Omental fat pad (tissue), 4 donors: ENCODE data around the gene TRIM50. TPM values are rescaled to one million over a fixed set of nuclear protein-coding genes. Genes with fewer than 3 reads are reported as not detected.
"Not testable (repeated sequence)": the region's sequence is repeated elsewhere in the genome, so short reads cannot be mapped to it uniquely, and the experiment has no call there.

Experiments
- ATAC-seq: fragments of 150-250 bp; one replicate; pipeline ENCODE4 v1.9.1; 2016; ENCODE audit warnings: mild to moderate bottlenecking, moderate library complexity; ENCODE audit not compliant: low FRiP score
- DNase-seq: peaks from one replicate; pipeline ENCODE4 v3.0.0-alpha.2; 2019; ENCODE audit warnings: low spot score
- total RNA-seq, 4 donors: library from RNA; depleted of rRNA; stranded (reverse); fragments of >200 nt; gene quantifications; one replicate each; pipeline ENCODE4 v1.1.0, GENCODE V29; 2016
- TF ChIP-seq, protein P1 (sequence below), 3 donors: fragments of 450-650 bp; IDR thresholded peaks; one replicate each; pipeline ENCODE4 v1.5.1; 2016 to 2017; ENCODE audit warnings: antibody characterized with exemption in 3 of 3, mild to moderate bottlenecking in 3 of 3, moderate library complexity in 2 of 3

TRIM50 gene
- total RNA-seq, 4 donors from 2014 or later = 0.28 to 0.47 TPM; not detected in 2

DNA sequence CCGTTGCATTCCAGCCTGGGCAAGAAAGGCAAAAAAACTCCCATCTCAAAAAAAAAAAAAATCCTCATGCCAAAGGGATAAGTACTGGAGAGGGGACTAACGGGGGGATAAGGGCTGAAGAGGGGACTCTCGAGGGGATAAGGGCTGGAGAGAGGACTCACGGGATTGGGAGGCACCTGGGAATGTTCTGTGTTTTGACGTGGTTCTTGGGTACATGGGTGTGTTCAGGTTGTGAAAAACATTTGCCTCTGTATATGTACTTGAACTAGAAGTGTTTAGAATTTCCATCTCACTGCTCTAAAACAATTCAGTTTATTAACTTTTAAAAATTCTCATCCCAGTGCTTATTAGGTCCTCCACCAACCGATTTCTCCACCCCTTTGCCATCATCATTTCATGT lies 4.6 kb upstream of the TRIM50 start:
- TF ChIP-seq, protein P1, sequence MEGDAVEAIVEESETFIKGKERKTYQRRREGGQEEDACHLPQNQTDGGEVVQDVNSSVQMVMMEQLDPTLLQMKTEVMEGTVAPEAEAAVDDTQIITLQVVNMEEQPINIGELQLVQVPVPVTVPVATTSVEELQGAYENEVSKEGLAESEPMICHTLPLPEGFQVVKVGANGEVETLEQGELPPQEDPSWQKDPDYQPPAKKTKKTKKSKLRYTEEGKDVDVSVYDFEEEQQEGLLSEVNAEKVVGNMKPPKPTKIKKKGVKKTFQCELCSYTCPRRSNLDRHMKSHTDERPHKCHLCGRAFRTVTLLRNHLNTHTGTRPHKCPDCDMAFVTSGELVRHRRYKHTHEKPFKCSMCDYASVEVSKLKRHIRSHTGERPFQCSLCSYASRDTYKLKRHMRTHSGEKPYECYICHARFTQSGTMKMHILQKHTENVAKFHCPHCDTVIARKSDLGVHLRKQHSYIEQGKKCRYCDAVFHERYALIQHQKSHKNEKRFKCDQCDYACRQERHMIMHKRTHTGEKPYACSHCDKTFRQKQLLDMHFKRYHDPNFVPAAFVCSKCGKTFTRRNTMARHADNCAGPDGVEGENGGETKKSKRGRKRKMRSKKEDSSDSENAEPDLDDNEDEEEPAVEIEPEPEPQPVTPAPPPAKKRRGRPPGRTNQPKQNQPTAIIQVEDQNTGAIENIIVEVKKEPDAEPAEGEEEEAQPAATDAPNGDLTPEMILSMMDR (IDR thresholded peaks at IDR 0.05) = no peak
- DNase-seq = no peak
- no peak for ATAC-seq

DNA sequence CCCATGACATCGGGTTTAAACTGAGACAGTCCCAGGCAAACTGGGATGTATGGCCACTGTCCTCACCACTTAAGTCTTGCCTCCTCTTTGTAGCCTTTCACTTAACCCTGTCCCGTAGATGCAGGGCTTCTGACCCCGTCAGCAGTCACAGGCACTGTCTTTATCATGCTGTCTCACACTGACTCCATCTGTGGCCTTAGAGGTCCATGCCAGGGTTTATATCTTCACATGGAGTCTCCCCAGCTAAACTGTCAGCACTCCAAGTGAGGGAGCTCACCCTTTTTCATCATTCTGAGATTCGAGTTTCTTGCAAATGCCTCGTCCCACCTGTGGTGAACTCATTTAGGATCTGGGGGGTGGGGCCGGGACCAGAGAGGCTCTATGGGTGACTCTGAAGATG lies 2.9 kb upstream of the TRIM50 start:
- TF ChIP-seq, protein P1 (IDR thresholded peaks at IDR 0.05) = no peak
- ATAC-seq (no peak), DNase-seq (no peak)

DNA sequence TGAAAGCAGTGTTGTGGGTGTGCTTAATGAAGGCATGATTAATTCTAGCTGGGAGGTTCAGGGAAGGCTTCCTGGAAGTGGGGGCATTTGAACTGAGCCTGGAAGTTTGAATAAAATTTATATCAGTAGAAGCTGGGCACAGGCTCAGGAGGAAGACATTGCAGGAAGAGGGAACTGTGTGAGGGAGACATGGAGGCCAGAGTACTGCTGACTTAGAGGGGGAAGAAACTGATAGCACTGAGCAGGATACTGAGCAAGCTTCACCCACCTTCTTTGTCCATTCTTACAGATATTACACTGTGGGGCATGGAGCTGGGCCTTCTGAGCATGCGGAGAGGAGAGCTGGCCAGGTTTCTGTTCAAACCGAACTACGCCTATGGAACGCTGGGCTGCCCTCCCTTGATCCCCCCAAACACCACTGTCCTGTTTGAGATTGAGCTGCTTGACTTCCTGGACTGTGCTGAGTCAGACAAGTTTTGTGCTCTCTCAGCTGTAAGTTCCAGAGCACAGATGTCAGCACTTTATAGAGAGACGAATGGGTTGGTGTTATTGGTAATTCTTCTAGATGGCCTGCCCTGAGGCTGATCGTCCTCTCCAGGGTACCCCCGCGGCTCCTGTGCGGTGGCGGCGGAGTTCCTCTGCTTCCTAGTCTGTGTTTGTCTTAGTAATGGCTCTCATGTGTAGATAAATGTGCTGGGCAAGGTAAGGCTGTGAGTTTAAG lies 2.1 kb upstream of the TRIM50 start:
- no peak for DNase-seq
- no peak for ATAC-seq
- TF ChIP-seq, protein P1 (IDR thresholded peaks at IDR 0.05) = no peak

DNA sequence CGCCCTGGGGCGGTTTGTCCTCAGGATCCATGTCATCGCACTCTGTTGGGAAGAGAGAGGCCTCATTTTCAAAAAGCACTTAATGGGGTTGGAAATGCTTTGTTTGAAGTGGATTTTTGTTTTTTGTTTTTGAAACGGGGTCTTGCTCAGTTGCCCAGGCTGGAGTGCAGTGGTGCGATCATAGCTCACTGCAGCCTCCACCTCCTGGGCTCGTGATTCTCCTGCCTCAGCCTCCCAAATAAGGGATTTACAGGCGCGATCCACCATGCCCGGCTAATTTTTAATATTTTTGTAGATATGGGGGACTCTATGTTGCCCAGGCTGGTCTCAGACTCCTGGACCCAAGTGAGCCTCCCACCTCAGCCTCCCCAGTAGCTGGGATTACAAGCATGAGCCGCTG lies 814 bp upstream of the TRIM50 start:
- TF ChIP-seq, protein P1 (IDR thresholded peaks at IDR 0.05) = no peak
- DNase-seq (no peak), ATAC-seq (no peak)

DNA sequence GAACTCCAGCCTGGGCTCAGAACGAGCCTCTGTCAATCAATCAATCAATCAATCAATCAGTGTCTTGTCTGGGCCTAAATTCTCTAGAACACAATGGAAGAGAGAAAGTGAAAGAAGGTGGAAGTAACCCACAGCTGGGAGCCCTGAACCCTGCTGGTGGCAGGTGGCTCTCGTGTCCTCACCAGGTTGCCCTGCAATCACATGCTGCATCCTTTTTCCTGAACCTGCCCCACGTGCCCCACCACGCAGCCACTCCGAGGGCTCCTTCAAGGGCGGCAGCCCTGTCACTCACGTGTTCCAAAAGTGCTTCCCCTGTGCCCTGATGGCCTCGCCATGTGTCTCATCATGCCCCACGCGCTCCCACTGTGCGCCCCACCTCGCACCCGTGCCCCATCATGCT lies 433 bp downstream of the TRIM50 start:
- not testable (repeated sequence) for ATAC-seq, DNase-seq

DNA sequence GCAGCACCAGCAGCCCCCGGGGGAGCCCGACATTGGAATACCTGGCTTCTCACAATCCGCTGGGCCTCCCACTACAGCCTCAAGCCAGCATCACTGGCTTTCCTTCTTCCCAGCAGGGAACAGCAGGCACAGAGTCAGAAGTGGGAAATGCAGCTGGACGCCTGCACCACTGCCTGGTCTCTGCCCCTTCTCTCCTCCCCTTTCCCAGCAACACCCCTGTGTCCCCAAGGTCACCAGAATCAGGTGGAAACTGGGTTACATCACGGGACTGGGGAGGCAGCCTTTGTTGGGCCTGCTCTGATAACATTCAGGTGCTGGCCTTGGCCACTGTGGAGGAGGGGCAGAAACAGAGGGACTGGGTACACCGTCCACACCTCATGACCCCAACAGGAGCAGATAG lies 2.5 kb downstream of the TRIM50 start:
- not testable (repeated sequence) for ATAC-seq, DNase-seq

DNA sequence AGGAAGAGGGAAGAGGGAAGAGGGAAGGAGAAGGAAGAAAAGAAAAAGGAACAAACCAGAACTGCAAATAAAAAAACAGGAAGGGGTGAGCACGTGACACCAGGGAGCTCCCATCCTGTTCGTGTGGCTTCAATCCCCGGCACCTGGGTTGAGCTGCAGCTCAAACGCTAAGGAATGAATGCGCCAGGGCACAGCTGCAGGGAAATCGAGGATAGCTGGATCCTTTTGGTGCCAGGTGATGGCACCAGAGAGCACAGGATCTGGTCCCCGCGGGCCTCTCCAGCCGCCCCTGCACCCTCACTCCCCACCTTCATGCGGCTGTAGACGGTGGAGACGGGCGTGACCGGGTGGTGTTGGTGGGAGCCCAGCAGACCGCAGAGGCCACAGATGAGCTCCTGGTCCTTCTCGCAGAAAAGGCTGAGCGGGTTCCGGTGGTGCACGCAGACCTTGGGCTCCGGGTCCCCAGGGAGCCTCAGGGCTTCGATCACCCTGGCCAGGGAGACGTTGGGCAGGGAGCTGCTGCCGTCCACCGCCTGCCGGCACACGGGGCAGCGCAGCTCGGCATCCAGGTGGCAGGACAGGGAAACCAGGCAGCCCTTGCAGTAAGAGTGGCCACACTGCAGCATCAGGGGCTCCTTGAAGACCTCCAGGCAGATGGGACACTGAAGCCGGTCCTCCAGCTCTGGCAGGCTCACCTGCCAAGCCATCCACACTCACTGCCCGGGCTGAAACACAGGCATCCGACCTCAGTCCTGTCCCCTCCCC lies 3.6 kb downstream of the TRIM50 start:
- ATAC-seq, DNase-seq: not testable (repeated sequence)

DNA sequence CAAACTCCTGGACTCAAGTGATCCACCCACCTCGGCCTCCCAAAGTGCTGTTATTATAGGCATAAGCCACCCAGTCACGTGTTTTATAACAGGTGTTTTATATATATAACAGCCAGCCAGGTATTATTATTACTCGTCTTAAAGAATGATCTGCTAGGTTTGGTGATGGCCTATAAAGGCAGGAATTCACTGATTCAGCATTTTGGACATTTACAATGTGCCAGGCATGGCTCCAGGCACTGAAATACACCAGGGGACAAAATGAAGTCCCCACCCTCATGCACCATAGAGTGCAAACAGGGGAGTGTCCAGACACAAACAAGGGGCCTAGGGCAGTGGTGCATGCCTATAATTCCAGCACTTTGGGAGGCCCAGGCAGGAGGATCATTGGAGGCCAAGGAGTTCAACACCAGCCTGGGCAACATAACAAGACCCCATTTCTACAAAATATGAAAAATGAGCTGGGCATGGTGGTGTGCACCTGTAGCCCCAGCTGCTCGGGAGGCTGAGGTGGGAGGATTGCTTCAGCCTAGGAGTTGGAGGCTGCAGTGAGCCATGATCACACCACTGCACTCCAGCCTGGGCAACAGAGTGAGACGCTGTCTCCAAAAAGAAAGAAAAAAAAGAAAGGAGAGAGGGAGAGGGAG lies 4.3 kb downstream of the TRIM50 start:
- not testable (repeated sequence) for DNase-seq, ATAC-seq

DNA sequence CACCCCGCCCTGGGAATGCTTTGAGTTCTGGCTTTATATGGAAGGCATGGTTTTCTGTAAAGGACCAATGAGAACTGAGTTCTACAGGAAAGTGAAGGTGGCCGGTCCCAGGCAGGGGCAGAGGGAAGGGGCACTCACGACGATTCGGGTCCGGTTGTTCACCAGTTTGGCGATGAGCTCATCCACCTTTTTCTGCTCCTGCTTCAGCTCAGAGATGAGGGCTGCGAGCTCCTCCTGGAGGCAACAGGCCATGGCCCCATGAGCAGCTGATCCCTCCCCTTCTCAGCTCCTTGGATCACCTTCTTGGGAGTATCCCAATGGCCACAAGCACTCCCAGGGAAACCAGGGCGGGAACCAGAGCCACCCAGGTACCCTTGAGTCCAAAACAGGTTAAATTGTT lies 7.9 kb downstream of the TRIM50 start:
- not testable (repeated sequence) for DNase-seq, ATAC-seq

DNA sequence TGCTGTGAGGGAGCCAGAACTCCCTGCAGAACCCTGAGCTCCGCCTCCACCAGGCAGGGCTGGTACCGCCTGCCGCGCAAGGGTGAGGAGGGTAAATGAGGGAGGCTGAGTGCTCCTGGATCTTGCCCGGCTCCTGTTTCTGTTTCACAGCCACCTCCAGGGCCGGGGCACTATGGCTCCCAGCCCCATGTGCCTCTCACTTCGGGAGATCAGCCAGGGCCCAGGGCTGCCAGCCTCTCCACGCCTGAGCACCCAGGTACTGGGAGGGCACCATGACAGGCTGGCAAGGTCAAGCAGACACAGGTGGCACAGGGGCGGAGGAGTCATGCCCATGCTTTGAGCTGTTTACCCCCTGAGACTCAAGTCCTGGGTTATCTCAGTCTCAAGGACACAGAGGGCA lies 8.3 kb downstream of the TRIM50 start:
- not testable (repeated sequence) for ATAC-seq, DNase-seq

DNA sequence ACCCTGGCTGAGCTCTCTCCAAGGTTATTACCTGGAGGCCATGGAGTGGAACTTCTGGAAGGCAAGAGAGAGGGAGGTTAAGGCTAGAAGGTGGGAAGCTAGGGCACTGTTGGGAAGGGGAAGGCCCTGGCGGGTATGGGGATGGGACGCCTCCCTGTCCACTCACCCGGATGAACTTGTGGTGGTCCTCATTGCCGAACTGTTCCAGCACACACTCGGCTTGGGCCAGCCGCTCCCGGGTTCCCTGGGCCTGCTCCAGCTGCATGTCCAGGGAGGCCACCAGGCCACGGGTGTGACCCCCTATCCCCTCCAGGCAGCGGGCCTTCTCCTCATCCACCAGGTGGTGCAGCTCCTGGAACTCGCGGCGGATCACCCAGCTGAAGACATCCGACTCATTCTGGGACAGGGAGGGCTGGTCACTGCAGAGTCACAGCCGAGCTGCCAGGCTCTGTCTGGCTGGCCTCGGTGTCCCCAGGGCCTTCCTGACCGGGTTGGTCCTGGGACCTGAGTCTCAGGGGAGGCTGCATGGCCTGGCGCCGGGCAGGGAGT lies 9.2 kb downstream of the TRIM50 start:
- not testable (repeated sequence) for DNase-seq, ATAC-seq
